ENCODE measurements around the gene AGPAT2. TPM values are rescaled to one million over a fixed set of nuclear protein-coding genes. Genes with fewer than 3 reads are reported as not detected.

Gene AGPAT2
- total and polyA plus RNA-seq, 2 donors (not counting 1 experiment from before 2014, with no cell fraction given) = 25.1 to 43.3 TPM

GRCh38 chr9:136695435-136695895 lies 8.2 kb upstream of the AGPAT2 start:
- Histone ChIP-seq H3K27ac (ENCODE audit: insufficient read depth, low read length) (no peak overlapping the region), H3K36me3 (ENCODE audit: control insufficient read depth, insufficient read depth, low read length) (no peaks in the 10 kb centered on the region), H3K4me1 (ENCODE audit: control insufficient read depth, extremely low read depth, insufficient read depth, low read length) (no peaks in the 10 kb centered on the region), H4K20me1 (ENCODE audit: control insufficient read depth, extremely low read depth, insufficient read depth, low read length) (peaks cover 2% of the 10 kb centered on the region), H3K4me2 (ENCODE audit: extremely low read depth, insufficient read depth, low read length) (no peak overlapping the region), H3K27me3 (ENCODE audit: control insufficient read depth, insufficient read depth, low read length) (no peaks in the 10 kb centered on the region), H3K79me2 (ENCODE audit: control insufficient read depth, insufficient read depth, low read length) (no peaks in the 10 kb centered on the region), H3K9me3 (ENCODE audit: control insufficient read depth, insufficient read depth, low read depth, low read length) (no peaks in the 10 kb centered on the region), H2AFZ (ENCODE audit: low read length) (no peak overlapping the region), H3K4me3 (replicated peaks in 1 of 4; ENCODE audit: control extremely low read depth in 1 of 4, insufficient read depth in 1 of 4, low read depth in 3 of 4, low read length in 4 of 4) (no peak overlapping the region), H3K9ac (ENCODE audit: insufficient read depth, low read length) (no peak overlapping the region)
- DNase-seq (ENCODE audit: low read depth in 2 of 2) = no peak
- TF ChIP-seq CTCF (conservative IDR thresholded peaks at IDR 0.05 in 1 of 2, IDR thresholded peaks at IDR 0.05 in 1 of 2; ENCODE audit: low read depth in 1 of 2, low read length in 2 of 2) = no peak
- TF ChIP-seq EZH2 (IDR thresholded peaks at IDR 0.05; ENCODE audit: low read length, missing control alignments) = no peak

- H3K27me3 ChIP-seq (ENCODE audit: control insufficient read depth, insufficient read depth, low read length) = no peaks in the 10 kb centered on the region
- no peak overlapping the region for H3K4me3 ChIP-seq (replicated peaks in 1 of 4; ENCODE audit: control extremely low read depth in 1 of 4, insufficient read depth in 1 of 4, low read depth in 3 of 4, low read length in 4 of 4)
- H3K9me3 ChIP-seq (ENCODE audit: control insufficient read depth, insufficient read depth, low read depth, low read length) = no peaks in the 10 kb centered on the region
- H3K36me3 ChIP-seq (ENCODE audit: control insufficient read depth, insufficient read depth, low read length) = no peaks in the 10 kb centered on the region
- no peak overlapping the region for H3K9ac ChIP-seq (ENCODE audit: insufficient read depth, low read length)
- peaks cover 2% of the 10 kb centered on the region for H4K20me1 ChIP-seq (ENCODE audit: control insufficient read depth, extremely low read depth, insufficient read depth, low read length)
- no peaks in the 10 kb centered on the region for H3K79me2 ChIP-seq (ENCODE audit: control insufficient read depth, insufficient read depth, low read length)
- DNase-seq (ENCODE audit: low read depth in 2 of 2) = no peak
- no peak overlapping the region for H3K27ac ChIP-seq (ENCODE audit: insufficient read depth, low read length)
- no peak for TF ChIP-seq EZH2 (IDR thresholded peaks at IDR 0.05; ENCODE audit: low read length, missing control alignments)
- TF ChIP-seq CTCF (conservative IDR thresholded peaks at IDR 0.05 in 1 of 2, IDR thresholded peaks at IDR 0.05 in 1 of 2; ENCODE audit: low read depth in 1 of 2, low read length in 2 of 2) = no peak
- H2AFZ ChIP-seq (ENCODE audit: low read length) = no peak overlapping the region
- no peaks in the 10 kb centered on the region for H3K4me1 ChIP-seq (ENCODE audit: control insufficient read depth, extremely low read depth, insufficient read depth, low read length)
- no peak overlapping the region for H3K4me2 ChIP-seq (ENCODE audit: extremely low read depth, insufficient read depth, low read length)
These were observed 7.6 kb upstream of the AGPAT2 start for GRCh38 chr9:136694872-136695247.

- no peaks in the 10 kb centered on the region for H3K4me1 ChIP-seq (ENCODE audit: control insufficient read depth, extremely low read depth, insufficient read depth, low read length)
- H3K9me3 ChIP-seq (ENCODE audit: control insufficient read depth, insufficient read depth, low read depth, low read length) = no peaks in the 10 kb centered on the region
- H3K4me2 ChIP-seq (ENCODE audit: extremely low read depth, insufficient read depth, low read length) = no peak overlapping the region
- peak; percentile 55 to 72 for TF ChIP-seq CTCF (conservative IDR thresholded peaks at IDR 0.05 in 1 of 2, IDR thresholded peaks at IDR 0.05 in 1 of 2; ENCODE audit: low read depth in 1 of 2, low read length in 2 of 2)
- no peak for TF ChIP-seq EZH2 (IDR thresholded peaks at IDR 0.05; ENCODE audit: low read length, missing control alignments)
- no peak overlapping the region for H3K27ac ChIP-seq (ENCODE audit: insufficient read depth, low read length)
- H2AFZ ChIP-seq (ENCODE audit: low read length) = no peak overlapping the region
- H3K4me3 ChIP-seq (replicated peaks in 1 of 4; ENCODE audit: control extremely low read depth in 1 of 4, insufficient read depth in 1 of 4, low read depth in 3 of 4, low read length in 4 of 4) = no peak overlapping the region
- no peaks in the 10 kb centered on the region for H3K79me2 ChIP-seq (ENCODE audit: control insufficient read depth, insufficient read depth, low read length)
- no peaks in the 10 kb centered on the region for H3K27me3 ChIP-seq (ENCODE audit: control insufficient read depth, insufficient read depth, low read length)
- peaks cover 2% of the 10 kb centered on the region for H4K20me1 ChIP-seq (ENCODE audit: control insufficient read depth, extremely low read depth, insufficient read depth, low read length)
- no peaks in the 10 kb centered on the region for H3K36me3 ChIP-seq (ENCODE audit: control insufficient read depth, insufficient read depth, low read length)
- H3K9ac ChIP-seq (ENCODE audit: insufficient read depth, low read length) = no peak overlapping the region
- peak in 1 of 2 donors; percentile 31 for DNase-seq (ENCODE audit: low read depth in 2 of 2)
These were observed 7.1 kb upstream of the AGPAT2 start for GRCh38 chr9:136694163-136694871.

Measured in fibroblast of lung (primary cell).